CD8-positive, alpha-beta memory T cell (primary cell): Measurements from ENCODE around the gene NEURL1B. TPM values are rescaled to one million over a fixed set of nuclear protein-coding genes. Genes with fewer than 3 reads are reported as not detected.
A peak's percentile ranks its signal among the peaks of the same experiment; 100 is the strongest.

Experiments used
- CTCF ChIA-PET: fragments of 350-600 bp; sonication (Branson Sonifier 250); formaldehyde crosslinking; loops from one replicate; lab custom pipeline; 2021; ENCODE audit warnings: antibody characterized with exemption; lab: Charles Lee
- POLR2A ChIA-PET: fragments of 350-600 bp; sonication (Branson Sonifier 250); formaldehyde crosslinking; loops from one replicate; lab custom pipeline; 2021; ENCODE audit warnings: antibody characterized with exemption; lab: Charles Lee
- DNase-seq, 5 donors: peaks; one replicate each; pipeline versions ENCODE4 v3.0.0 to v3.0.0-alpha.2; 2020 to 2022; ENCODE audit warnings: mixed read lengths in 1 of 5
- H3K27ac ChIP-seq: one replicate; pipeline ENCODE4 v1.7.0; 2013; ENCODE audit warnings: low read depth, mild to moderate bottlenecking, low read length, moderate library complexity
- H3K27me3 ChIP-seq: 2 replicates; pipeline ENCODE4 v1.7.0; 2013; ENCODE audit warnings: low read length, mild to moderate bottlenecking; ENCODE audit not compliant: insufficient read depth, poor library complexity, severe bottlenecking
- H3K36me3 ChIP-seq: 2 replicates; pipeline ENCODE4 v1.7.0; 2013; ENCODE audit warnings: mild to moderate bottlenecking, low read length, moderate library complexity; ENCODE audit not compliant: insufficient read depth
- H3K4me1 ChIP-seq: 2 replicates; pipeline ENCODE4 v1.7.0; 2013; ENCODE audit warnings: mild to moderate bottlenecking, low read length, moderate library complexity; ENCODE audit not compliant: insufficient read depth
- H3K4me3 ChIP-seq: 2 replicates; pipeline ENCODE4 v1.7.0; 2013; ENCODE audit warnings: mild to moderate bottlenecking, low read length
- H3K9me3 ChIP-seq: 2 replicates; pipeline ENCODE4 v1.7.0; 2013; ENCODE audit warnings: mild to moderate bottlenecking, low read length
- H3K27ac Mint-ChIP-seq, 8 donors: one replicate each; pipeline ENCODE4 v1.8.0; 2020 to 2021; ENCODE audit warnings: mixed read lengths in 8 of 8, mild to moderate bottlenecking in 6 of 8, inconsistent platforms in 3 of 8, moderate library complexity in 3 of 8
- H3K27me3 Mint-ChIP-seq, 2 donors: one replicate each; pipeline ENCODE4 v1.8.0; 2020 to 2021; ENCODE audit warnings: mixed read lengths in 2 of 2, mild to moderate bottlenecking in 1 of 2, moderate library complexity in 1 of 2
- H3K36me3 Mint-ChIP-seq, 3 donors: one replicate each; pipeline ENCODE4 v1.8.0; 2020 to 2021; ENCODE audit warnings: mixed read lengths in 3 of 3, inconsistent platforms in 1 of 3, mild to moderate bottlenecking in 1 of 3
- H3K4me1 Mint-ChIP-seq, 3 donors: one replicate each; pipeline ENCODE4 v1.8.0; 2020 to 2021; ENCODE audit warnings: mixed read lengths in 3 of 3, inconsistent platforms in 1 of 3, mild to moderate bottlenecking in 1 of 3
- H3K4me3 Mint-ChIP-seq, 7 donors: one replicate each; pipeline ENCODE4 v1.8.0; 2020 to 2021; ENCODE audit warnings: mixed read lengths in 7 of 7, mild to moderate bottlenecking in 6 of 7, moderate library complexity in 4 of 7, inconsistent platforms in 2 of 7
- H3K9me3 Mint-ChIP-seq, 5 donors: one replicate each; pipeline ENCODE4 v1.8.0; 2020 to 2022; ENCODE audit warnings: mixed read lengths in 5 of 5, mild to moderate bottlenecking in 3 of 5, moderate library complexity in 2 of 5, inconsistent platforms in 1 of 5
- polyA plus RNA-seq: library from polyadenylated mRNA; unstranded; fragments of 300-500 nt; fragmentation: Illumina TruSeq; gene quantifications from one replicate; pipeline ENCODE4 v1.2.3, GENCODE V29; 2021
- total RNA-seq, 2 experiments: library from RNA; stranded (reverse); gene quantifications; one replicate each; pipeline ENCODE4 v1.2.3, GENCODE V29; 2021

The NEURL1B gene
- total and polyA plus RNA-seq, 3 experiments from 2014 or later = 0.04 to 0.13 TPM; not detected in 1

GRCh38 chr5:172641359-172642050 is 442 bp downstream of the NEURL1B start:
- Histone ChIP-seq H3K4me3 (no peak overlapping the region), H3K4me1 (peaks cover 6% of the 10 kb centered on the region), H3K27me3 (peaks cover 6% of the 10 kb centered on the region), H3K36me3 (no peaks in the 10 kb centered on the region), H3K9me3 (no peaks in the 10 kb centered on the region), H3K27ac (no peak overlapping the region)
- H3K4me1 Mint-ChIP-seq = peaks cover 4 to 16% (median 6%) of the 10 kb centered on the region in 3 donors
- H3K27ac Mint-ChIP-seq = no peak overlapping the region
- peaks cover 20 to 55% of the 10 kb centered on the region in 2 donors for H3K27me3 Mint-ChIP-seq
- no peaks in the 10 kb centered on the region for H3K36me3 Mint-ChIP-seq
- ChIA-PET POLR2A (no interaction called here), CTCF (no interaction called here)
- H3K4me3 Mint-ChIP-seq = peak overlapping the region in 4 of 7 donors; percentile 28 to 59 (median 36)
- DNase-seq = peak in 1 of 5 donors; percentile 1
- no peaks in the 10 kb centered on the region for H3K9me3 Mint-ChIP-seq

DNA sequence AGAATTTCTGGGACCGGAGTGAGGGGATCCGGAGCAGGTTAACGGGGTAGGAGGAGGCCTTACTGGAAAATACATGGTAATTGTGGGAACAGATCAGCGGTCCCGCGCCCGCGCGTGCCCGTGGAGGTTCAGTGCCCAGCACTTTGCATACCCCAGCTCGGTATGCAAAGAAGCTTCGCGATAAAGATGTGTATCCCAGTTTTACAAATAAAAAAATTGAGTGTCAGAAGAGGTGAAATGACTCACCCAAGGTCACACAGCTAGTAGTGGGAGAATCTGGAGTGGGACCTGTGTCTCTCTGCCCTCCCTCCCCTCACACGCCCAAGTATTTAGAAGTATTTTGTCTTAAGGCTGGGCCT is 967 bp downstream of the NEURL1B start:
- Mint-ChIP-seq H3K4me1 (peaks cover 4 to 16% (median 6%) of the 10 kb centered on the region in 3 donors), H3K27me3 (peaks cover 20 to 52% of the 10 kb centered on the region in 2 donors)
- CTCF ChIA-PET = no interaction called here

DNA sequence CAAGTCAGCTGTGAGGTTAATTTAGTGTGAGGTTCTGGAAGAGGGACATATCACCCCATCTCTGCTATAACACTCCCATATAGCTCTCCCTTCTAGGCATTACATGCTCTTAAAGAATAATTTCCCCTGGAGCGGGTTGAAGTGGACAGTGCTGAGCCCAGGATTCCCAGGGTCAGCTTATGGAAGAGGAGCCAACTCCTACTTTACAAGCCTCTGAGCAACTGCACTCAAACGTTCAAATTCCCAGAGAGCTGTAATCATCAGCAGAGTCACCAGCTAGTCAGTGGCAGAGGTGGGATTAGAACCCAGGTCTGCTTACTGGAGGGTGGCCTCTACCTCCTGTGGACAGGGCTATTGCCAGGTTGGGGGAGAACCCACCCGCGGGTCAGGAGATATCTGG is 1.4 kb downstream of the NEURL1B start:
- no peak for DNase-seq
- Histone ChIP-seq H3K9me3 (no peaks in the 10 kb centered on the region), H3K27ac (no peak overlapping the region), H3K36me3 (no peaks in the 10 kb centered on the region), H3K4me1 (peaks cover 6% of the 10 kb centered on the region), H3K4me3 (no peak overlapping the region), H3K27me3 (peaks cover 6% of the 10 kb centered on the region)
- Mint-ChIP-seq H3K27ac (no peak overlapping the region), H3K36me3 (no peaks in the 10 kb centered on the region), H3K27me3 (peaks cover 16 to 50% of the 10 kb centered on the region in 2 donors), H3K4me1 (peaks cover 4 to 16% (median 6%) of the 10 kb centered on the region in 3 donors), H3K9me3 (no peaks in the 10 kb centered on the region), H3K4me3 (peak overlapping the region in 6 of 7 donors; percentile 24 to 59 (median 40))
- ChIA-PET CTCF (no interaction called here), POLR2A (no interaction called here)

More for the DNA sequence above, 967 bp downstream of the NEURL1B start:
- Histone ChIP-seq H3K27ac (no peak overlapping the region), H3K27me3 (peaks cover 6% of the 10 kb centered on the region), H3K9me3 (no peaks in the 10 kb centered on the region), H3K4me3 (no peak overlapping the region), H3K4me1 (peaks cover 6% of the 10 kb centered on the region), H3K36me3 (no peaks in the 10 kb centered on the region)
- no peak overlapping the region for H3K27ac Mint-ChIP-seq
- no peaks in the 10 kb centered on the region for H3K9me3 Mint-ChIP-seq
- no peak for DNase-seq
- peak overlapping the region in 5 of 7 donors; percentile 28 to 59 (median 46) for H3K4me3 Mint-ChIP-seq
- POLR2A ChIA-PET = no interaction called here
- H3K36me3 Mint-ChIP-seq = no peaks in the 10 kb centered on the region

DNA sequence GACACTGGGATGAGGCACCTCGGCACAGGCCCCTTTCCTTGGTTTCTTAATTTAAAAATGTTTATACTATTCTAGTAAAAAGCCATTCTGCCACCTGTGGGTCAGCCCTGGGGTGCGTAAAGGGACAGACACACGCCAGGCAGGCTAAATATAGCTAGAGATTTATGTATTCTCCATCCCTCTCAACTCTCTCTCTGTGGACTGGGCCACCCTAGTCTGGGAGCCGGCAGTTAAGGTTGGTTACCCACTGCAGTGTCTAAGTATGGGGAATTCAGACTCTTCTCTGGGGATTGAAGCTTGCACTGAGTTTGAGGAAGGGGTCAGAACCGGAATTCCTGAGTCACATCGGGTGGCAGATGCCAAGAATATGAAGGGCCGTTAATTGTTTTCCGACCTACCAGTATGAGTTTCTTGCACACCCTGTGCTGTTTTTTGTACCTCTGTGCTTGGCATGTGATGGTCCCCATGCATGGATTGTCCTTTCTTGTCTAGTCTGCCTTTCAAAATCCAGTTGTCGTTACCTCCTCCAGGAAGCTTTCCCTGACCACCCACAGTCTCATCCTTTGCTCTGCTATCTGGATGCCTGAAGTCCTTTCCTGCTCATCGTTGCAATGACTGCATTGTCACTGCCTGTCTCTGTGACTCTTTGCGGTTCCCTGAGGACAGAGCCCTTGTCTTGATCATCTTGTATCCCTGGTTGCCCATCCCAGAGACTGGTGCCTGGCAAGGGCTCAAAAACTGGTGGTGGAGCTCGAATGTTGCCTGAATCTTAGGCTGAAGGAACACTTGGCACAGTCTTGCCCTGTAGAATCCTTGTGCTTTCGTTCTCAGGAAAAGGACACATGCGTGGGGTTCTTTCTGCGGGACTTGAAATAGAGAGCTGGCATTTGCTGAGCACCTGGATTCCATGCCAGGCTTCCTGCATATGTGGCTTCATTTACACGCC is 2.1 kb downstream of the NEURL1B start:
- H3K4me3 Mint-ChIP-seq = peak overlapping the region in 4 of 7 donors; percentile 13 to 39 (median 20)
- H3K9me3 Mint-ChIP-seq = no peaks in the 10 kb centered on the region
- ChIA-PET POLR2A (no interaction called here), CTCF (no interaction called here)
- H3K4me1 Mint-ChIP-seq = peaks cover 4 to 16% (median 6%) of the 10 kb centered on the region in 3 donors
- no peak for DNase-seq
- H3K36me3 ChIP-seq = no peaks in the 10 kb centered on the region
- H3K9me3 ChIP-seq = no peaks in the 10 kb centered on the region
- H3K4me1 ChIP-seq = peaks cover 6% of the 10 kb centered on the region
- peaks cover 6% of the 10 kb centered on the region for H3K27me3 ChIP-seq
- no peak overlapping the region for H3K27ac ChIP-seq
- peaks cover 15 to 45% of the 10 kb centered on the region in 2 donors for H3K27me3 Mint-ChIP-seq
- H3K36me3 Mint-ChIP-seq = no peaks in the 10 kb centered on the region
- H3K27ac Mint-ChIP-seq = peak overlapping the region in 1 of 8 donors; percentile 61
- no peak overlapping the region for H3K4me3 ChIP-seq

- H3K4me1 Mint-ChIP-seq = peaks cover 4 to 16% (median 6%) of the 10 kb centered on the region in 3 donors
- no peak overlapping the region for H3K4me3 Mint-ChIP-seq
- peaks cover 14 to 36% of the 10 kb centered on the region in 2 donors for H3K27me3 Mint-ChIP-seq
- ChIA-PET POLR2A (no interaction called here), CTCF (no interaction called here)
- DNase-seq = no peak
- Histone ChIP-seq H3K27ac (no peak overlapping the region), H3K36me3 (no peaks in the 10 kb centered on the region), H3K9me3 (no peaks in the 10 kb centered on the region), H3K4me1 (peaks cover 6% of the 10 kb centered on the region), H3K4me3 (no peak overlapping the region), H3K27me3 (peaks cover 6% of the 10 kb centered on the region)
- no peaks in the 10 kb centered on the region for H3K36me3 Mint-ChIP-seq
- H3K27ac Mint-ChIP-seq = no peak overlapping the region
- no peaks in the 10 kb centered on the region for H3K9me3 Mint-ChIP-seq
Measured at GRCh38 chr5:172644266-172644665, 3.2 kb downstream of the NEURL1B start.

- peaks cover 13 to 34% of the 10 kb centered on the region in 2 donors for H3K27me3 Mint-ChIP-seq
- H3K4me3 Mint-ChIP-seq = no peak overlapping the region
- no peak overlapping the region for H3K27ac Mint-ChIP-seq
- H3K36me3 Mint-ChIP-seq = no peaks in the 10 kb centered on the region
- Histone ChIP-seq H3K9me3 (no peaks in the 10 kb centered on the region), H3K27ac (no peak overlapping the region), H3K36me3 (no peaks in the 10 kb centered on the region), H3K27me3 (peaks cover 6% of the 10 kb centered on the region), H3K4me3 (no peak overlapping the region), H3K4me1 (peaks cover 6% of the 10 kb centered on the region)
- POLR2A ChIA-PET = no interaction called here
- H3K9me3 Mint-ChIP-seq = no peaks in the 10 kb centered on the region
- peaks cover 4 to 16% (median 6%) of the 10 kb centered on the region in 3 donors for H3K4me1 Mint-ChIP-seq
- DNase-seq = no peak
- CTCF ChIA-PET = no interaction called here
Measured at GRCh38 chr5:172644711-172645110, 3.6 kb downstream of the NEURL1B start.

DNA sequence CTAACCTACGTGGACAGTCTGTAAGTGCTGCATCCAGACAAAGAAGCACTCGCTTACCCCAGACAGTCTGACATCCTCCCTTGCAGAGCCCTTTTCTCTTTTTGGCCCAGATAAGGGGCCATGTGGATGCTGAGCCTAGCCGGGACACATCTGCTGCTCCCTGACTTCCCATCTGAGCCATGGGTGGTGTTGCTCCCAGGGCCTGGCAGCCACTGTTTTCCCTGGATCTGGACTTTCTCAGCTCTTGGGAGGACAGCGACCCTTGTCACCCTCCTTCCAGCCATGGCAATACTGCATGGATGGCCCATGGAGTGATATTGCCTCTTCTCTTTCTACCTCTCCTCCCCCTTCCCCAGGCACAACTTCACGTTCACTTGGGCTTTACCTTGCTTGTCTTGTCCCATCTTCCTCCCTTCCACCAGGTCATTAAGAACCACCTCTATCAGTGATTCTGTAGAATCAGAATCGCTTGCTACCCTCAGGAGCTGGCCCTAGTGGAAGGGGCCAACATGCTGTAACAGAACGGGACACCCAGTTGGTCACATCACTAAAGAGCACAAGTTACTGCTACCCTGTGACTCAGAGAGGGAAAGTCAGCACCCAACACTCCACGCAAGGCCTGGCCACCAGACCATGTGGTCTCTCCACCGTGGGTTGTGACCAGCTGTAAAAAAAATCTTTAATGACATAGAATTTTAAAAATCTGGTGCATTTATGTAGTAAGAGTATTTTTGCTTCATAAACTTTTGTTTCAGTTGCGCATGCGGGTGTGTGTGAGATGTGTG is 4.4 kb downstream of the NEURL1B start:
- CTCF ChIA-PET = interaction anchor here (1.7 kb wide), 1 partner anchor 52 kb away, joined by 3 read pairs; no protein-coding TSS in a partner anchor
- Mint-ChIP-seq H3K36me3 (no peaks in the 10 kb centered on the region), H3K27ac (no peak overlapping the region), H3K4me1 (peaks cover under 1 to 10% (median 2%) of the 10 kb centered on the region in 3 donors), H3K27me3 (peaks cover 7 to 26% of the 10 kb centered on the region in 2 donors), H3K4me3 (no peak overlapping the region), H3K9me3 (no peaks in the 10 kb centered on the region)
- peaks cover 3% of the 10 kb centered on the region for H3K4me1 ChIP-seq
- H3K27ac ChIP-seq = no peak overlapping the region
- no peaks in the 10 kb centered on the region for H3K9me3 ChIP-seq
- no peaks in the 10 kb centered on the region for H3K36me3 ChIP-seq
- no peak for DNase-seq
- POLR2A ChIA-PET = no interaction called here
- H3K4me3 ChIP-seq = no peak overlapping the region
- peaks cover 3% of the 10 kb centered on the region for H3K27me3 ChIP-seq
